ENCODE measurements around the gene OR2G2.

The OR2G2 gene

GRCh38 chr1:247588060-247588459 lies at the start of gene OR2G2:
TSS of gene OR2G2 (plus strand) at chr1:247588360. CDS start at chr1:247588360, 0 bp downstream.
- no peak for DNase-seq (ENCODE audit: low read depth)

GRCh38 chr1:247538561-247538960 lies 49.6 kb upstream of the OR2G2 start:
- DNase-seq (ENCODE audit: low read depth) = no peak

DNA sequence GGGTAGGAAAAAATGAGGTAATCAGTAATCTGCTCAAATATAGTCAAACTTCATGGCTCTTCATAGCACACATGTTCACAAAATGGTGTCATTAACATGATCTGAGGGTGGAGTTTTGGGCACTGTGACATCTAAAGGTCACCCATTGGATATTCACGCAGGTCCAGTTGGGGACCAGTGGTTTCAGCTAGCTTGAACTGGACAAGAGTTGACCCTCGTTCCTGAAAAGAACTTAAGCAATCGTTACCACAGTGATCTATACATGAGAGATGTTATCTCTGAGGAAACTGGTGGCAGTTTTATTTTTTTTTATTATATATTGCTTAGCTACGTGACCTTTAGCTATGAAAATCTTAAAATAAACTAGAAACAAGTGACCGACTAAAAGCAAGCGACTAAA lies 48.9 kb upstream of the OR2G2 start:
- no peak for DNase-seq (ENCODE audit: low read depth)

- DNase-seq (ENCODE audit: low read depth) = no peak
Measured at GRCh38 chr1:247540581-247540980, 47.6 kb upstream of the OR2G2 start.

GRCh38 chr1:247542811-247543210 lies 45.3 kb upstream of the OR2G2 start:
- DNase-seq (ENCODE audit: low read depth) = no peak

- DNase-seq (ENCODE audit: low read depth) = no peak
Measured at GRCh38 chr1:247548092-247548491, 40.1 kb upstream of the OR2G2 start.

- DNase-seq (ENCODE audit: low read depth) = no peak
Measured at GRCh38 chr1:247548769-247549182, 39.4 kb upstream of the OR2G2 start, which contains the start of gene GCSAML. TSS of gene GCSAML (plus strand) at chr1:247549134. CDS start at chr1:247549192, 58 bp downstream.

DNA sequence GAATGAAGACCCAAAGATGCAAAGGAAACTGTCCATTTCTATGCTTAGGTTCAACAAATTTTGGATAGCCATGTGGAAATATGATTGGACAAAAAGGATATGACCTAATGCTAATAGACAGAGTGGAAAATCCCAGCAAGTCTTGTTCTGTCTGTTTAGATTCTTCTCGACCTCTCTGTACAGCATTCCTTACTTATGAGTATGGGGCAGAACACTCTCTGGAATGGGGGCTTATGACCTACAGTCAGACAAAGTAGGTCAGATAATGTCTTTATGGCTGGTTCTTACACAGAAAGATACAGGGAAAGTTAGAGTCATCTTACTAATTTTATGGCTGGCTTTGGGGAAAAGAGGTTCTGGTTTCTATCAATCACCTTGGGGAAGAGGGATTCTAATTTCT lies 36.4 kb upstream of the OR2G2 start:
- no peak for DNase-seq (ENCODE audit: low read depth)

- DNase-seq (ENCODE audit: low read depth) = no peak
Measured at GRCh38 chr1:247552231-247552630, 35.9 kb upstream of the OR2G2 start.

DNA sequence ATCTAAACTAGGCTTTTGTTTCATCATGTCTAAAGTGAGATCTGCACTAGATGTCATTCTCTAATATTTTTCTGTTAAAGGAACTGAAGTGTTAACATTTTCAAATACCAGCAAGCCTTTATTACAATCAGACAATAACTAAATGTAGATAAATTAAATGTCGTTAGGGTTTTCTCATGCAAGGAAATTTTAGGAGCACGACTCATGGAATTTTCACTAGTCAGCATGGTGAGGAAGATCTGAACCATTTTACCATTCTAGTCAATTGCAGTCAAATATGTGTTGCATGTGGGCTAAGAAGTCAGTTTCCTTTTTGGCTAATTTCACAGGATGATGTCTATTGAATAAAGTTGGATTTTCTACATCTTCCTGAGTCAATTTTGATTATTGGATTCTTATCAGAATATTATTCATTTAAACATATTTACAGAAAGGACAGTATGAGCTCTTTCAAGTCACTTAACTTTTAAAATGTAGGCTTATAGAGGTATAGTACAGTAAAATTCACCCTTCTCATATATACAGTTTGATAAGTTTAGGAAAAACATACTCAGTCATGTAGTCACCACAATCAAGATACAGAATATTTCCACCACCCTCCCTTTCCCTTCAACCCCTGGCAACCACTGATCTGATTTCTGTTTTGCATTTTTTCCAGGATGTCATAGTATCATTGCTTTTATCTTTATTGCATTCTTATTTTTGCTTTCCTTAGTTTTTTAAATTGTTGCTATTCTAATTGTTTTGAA lies 30.1 kb upstream of the OR2G2 start:
- DNase-seq (ENCODE audit: low read depth) = no peak

- no peak for DNase-seq (ENCODE audit: low read depth)
Measured at GRCh38 chr1:247561711-247562110, 26.4 kb upstream of the OR2G2 start.

DNA sequence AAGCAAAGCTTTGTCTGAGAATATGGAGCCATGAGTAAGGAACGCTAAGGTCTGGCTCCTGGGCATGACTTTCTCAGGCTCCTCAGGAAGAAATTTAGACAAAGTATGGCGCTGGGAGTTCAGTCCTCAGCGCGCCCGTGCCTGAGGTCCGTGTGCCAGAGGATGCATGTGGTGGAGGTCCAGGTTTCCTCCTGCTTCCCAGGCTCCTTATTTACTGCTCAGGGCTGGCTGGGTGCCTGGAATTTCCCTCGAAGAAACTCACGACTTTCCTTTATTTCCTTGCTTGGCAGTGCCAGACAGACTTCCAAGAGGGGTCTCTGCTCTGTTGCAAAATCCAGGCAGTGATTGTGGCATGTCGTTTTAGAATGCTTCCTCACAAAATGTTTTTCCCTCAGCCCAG lies 26.0 kb upstream of the OR2G2 start:
- no peak for DNase-seq (ENCODE audit: low read depth)

- no peak for DNase-seq (ENCODE audit: low read depth)
Measured at GRCh38 chr1:247574236-247574635, 13.9 kb upstream of the OR2G2 start.

DNA sequence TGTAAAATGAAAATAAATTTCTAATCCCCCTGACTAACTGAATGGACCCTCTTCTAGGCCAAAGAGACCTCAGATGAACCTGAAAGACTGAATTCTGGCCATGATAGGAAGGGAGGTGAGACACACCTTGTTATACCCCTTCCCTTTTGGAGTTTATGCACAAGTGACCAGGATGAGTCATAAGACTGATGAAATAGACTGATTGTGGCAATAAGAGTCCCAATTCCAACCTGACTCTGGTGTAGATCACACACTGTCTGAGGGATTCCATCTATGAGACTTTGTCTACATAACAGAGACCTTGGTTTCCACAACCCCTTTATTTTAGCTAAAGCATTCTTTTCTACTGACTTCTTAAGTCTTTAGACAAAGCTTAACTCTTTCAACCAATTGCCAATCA lies 13.5 kb upstream of the OR2G2 start:
- no peak for DNase-seq (ENCODE audit: low read depth)

DNA sequence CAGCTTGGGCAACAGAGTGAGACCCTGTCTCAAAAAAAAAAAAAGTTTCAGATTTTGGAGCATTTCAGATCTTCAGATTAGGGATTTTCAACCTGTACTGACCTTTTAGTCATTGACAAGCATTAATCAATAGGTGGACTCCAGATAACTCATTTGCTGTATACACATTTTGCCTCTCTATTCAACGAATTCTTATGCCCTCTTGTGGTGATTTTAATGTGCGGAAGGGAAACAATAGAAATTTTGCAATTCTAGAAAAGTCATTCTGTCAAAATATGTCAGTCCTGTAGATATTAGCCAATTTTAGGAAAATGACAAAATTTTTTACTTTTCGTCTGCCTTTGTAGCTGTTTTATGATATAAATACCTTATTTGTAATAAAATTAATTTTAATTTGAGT lies 11.6 kb upstream of the OR2G2 start:
- no peak for DNase-seq (ENCODE audit: low read depth)

DNA sequence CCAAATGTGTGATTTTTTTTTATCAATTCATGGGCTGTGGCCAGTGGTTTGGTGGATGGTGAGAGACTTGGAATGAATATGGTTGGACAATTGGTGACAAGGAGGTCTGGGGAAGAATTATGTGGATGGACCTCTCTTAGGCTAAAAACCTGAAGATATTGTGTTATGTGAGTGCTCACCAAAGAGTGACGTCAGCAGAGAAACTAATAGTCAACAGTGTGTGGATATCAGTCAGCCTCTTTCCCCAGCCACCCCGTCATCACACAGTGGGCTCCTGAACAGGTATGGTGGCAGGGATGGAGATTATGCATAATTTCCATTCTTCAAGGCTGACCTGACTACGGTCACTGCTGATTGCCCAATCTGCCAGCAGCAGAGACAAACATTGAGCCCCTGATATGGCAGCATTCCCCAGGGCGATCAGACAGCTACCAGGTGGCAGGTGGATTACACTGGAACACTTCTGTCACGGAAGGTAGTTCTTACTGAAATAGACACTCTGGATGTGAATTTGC lies 9.2 kb upstream of the OR2G2 start:
- DNase-seq (ENCODE audit: low read depth) = no peak

DNA sequence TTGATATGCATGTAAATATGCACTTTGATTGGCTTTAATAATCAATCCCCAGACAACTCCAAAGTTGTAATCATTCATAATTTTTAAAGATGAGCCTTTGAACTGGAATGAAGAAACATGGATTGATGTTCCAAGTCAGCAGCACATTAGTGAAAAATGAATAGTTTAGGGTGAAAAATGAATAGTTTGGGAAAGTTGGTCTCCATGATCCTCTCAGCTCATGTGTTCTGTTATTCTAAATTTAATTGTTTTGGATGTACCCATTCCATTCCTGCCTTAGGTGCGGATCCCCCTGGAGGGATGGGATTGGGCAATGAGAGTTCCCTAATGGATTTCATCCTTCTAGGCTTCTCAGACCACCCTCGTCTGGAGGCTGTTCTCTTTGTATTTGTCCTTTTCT lies 17.1 kb downstream of the OR2G2 start, which contains the start of gene OR2G3:
Gene OR2G3 (plus strand): TSS at position 301 of the 400 bp plus-strand sequence. CDS start 0 bp downstream, at position 301.
- DNase-seq (ENCODE audit: low read depth) = no peak

- no peak for DNase-seq (ENCODE audit: low read depth)
Measured at GRCh38 chr1:247613405-247613804, 25.2 kb downstream of the OR2G2 start.

DNA sequence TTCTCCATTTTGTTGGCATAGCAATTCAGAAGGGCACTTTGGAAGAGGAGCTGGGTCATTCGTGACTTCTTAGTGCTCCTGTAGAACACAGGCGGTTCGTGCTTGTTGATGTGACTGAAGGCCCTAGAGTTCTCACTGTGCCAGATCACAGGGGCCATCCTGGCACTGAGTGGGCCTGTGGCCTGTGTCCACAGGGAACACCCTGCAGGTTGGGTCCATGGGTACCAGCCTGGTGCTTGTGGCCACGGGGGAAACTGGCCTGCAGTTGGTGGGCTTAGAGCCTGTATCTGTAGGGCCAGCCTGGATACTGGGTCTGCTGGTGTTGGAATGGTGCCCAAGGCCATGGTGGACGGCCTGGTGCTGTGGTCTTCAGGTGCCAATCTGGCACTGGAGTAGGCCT lies 26.5 kb downstream of the OR2G2 start:
- DNase-seq (ENCODE audit: low read depth) = no peak

DNA sequence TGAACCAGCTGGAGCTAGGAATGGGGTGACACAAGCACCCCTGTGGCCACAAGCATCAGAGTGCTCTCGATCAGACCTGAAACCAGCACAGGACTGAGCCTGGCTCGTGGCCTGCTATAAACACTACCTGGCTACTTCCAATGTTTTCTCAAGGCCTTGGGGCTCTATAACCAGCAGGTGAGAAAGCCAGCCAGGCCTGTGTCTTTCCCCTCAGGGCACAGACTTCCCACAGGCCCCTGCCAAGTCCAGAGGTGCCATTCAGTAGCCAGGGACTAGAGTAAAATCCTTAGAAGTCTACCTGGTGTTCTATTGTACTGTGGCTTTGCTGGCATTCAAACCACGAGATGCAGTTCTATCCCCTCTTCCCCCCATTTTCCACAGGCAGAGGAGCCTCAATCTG lies 39.8 kb downstream of the OR2G2 start:
- DNase-seq (ENCODE audit: low read depth) = no peak

- DNase-seq (ENCODE audit: low read depth) = no peak
Measured at GRCh38 chr1:247638011-247638410, 49.9 kb downstream of the OR2G2 start.

DNA sequence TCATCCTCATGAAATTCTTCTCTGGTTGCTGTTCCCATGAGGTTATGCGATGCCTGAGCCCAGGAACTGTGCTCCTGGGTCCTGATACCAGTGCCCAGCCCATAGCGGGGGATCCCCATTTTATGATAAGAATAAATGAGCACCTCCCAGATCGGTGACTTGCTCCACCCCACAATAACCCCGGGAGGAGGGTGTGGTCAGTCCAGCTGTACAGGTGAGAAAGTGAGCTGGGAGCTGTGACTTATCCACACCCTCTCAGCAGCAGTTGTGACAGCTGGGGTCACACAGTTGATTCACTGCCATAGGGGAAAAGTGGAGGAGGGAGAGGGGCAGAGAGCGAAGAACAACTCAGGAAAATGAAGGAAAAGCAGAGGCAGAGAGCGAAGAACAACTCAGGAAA lies 50.6 kb downstream of the OR2G2 start:
- no peak for DNase-seq (ENCODE audit: low read depth)

Data from GM04504 (cell line).